Stimulated activated CD4-positive, alpha-beta T cell treated with anti-CD3 and anti-CD28 coated beads, Interleukin-12 subunit alpha, Interleukin-12 subunit beta, amount 100 ng/mL, for 24 hours (primary cell): ENCODE measurements around the gene ATP6V1C2.
A peak's percentile ranks its signal among the peaks of the same experiment; 100 is the strongest.
"Not testable (repeated sequence)": the region's sequence is repeated elsewhere in the genome, so short reads cannot be mapped to it uniquely, and the experiment has no call there.

Source experiments
- DNase-seq, 2 experiments: peaks; one replicate each; pipeline ENCODE4 v3.0.0-alpha.2; 2020; ENCODE audit warnings: low read depth in 2 of 2

Gene ATP6V1C2

DNA sequence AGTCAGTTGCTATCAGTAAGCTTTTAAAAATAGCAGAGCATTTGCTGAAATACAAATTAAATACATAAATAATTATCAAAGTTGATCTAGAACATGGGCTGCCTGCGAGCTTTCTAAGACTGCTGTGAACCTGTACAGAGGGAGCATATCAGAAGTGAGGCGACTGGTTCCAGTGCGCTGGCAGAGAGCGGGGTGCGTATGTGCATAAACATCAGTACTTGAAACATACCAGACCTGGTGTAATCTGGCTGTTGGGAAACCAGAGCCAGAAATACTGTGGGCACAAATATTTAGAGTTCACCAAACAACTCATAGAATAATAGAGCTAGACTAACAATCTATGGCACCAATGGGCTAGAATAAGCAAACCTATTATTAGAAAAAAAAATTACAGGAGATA lies 63.8 kb downstream of the ATP6V1C2 start:
- DNase-seq: no peak

DNA sequence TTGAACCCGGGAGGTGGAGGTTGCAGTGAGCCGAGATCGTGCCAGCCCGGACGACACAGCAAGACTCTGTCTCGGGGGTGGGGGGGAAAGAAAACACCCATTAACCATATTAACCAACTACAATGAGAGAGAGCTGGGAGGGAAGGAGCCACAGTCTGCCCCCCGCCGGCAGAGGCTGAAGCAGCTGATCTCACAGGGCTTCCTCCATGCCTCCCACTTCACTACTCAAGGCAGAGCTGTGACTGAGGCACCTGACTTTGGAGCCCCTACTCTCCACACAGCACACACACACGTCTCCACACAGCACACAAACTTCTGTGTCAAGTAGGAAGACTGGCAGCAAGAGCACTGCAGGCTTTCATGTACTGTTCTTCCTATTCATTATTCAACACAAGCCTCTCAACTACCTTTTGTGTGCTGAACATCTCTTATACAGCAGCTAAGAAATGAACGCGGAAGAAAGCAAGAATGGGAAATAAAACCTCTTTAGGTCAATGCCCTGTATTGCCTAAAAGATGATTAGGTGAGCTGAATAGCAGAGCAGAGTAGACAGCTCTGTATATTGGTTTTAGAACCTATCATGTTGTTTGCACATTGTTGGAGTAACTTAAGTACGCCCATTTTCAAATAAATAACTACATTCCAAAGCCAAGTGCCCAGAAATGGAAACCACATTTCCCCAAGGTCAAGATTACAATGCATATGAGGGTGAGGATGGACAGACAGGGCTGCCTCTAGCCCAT lies 65.0 kb downstream of the ATP6V1C2 start:
- no peak for DNase-seq

DNA sequence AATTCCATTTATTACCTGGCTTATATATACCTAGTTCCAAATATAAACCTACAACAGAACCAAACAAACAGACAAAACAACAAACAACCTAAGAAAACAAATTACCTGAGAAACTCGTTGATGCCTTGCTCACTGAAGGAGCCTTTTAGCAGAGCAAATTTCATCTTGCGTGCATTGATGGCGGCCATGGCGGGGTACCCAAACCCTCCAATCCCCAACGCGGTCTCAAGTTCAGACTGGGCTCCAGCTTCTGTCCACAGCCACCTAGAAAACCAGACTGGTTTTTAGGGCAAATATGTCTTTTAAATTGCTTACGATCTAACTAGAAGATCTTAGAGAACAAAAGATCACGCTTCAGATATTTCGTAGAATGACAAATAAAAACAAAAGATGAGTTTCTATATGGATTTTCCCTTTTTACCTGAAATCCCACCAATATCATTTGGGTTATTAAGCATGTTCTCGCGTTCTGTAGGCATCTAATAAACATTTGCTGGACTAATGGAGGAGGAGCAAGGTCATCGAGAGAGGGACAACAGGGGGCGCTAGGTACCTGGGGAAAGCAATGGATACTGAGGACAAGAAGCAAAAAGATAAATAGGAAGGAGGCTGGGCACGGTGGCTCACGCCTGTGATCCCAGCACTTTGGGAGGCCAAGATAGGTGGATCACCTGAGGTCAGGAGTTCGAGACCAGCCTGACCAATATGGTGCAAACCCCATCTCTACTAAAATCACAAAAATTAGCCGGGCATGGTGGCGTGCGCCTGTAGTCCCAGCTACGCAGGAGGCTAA lies 65.9 kb downstream of the ATP6V1C2 start:
- peak in 1 of 2 experiments; percentile 37 for DNase-seq

DNA sequence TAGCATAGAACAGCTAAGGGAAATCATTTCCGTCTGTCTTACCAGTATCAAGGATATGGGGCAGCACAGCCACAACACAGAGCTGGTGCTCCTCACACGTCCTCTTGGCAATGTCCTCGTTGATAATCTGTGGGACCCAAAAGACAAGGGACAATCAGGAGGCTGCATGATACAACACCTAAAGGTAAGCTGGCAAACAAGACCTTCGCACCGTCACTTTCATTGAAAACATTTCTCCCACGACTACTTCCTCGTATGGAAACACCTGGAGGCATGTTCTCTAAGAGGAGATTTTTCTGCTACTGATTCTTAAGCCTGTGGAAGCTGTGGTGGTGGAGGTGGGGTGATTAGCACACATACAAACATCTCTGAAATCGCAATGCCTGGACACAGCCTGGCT lies 67.4 kb downstream of the ATP6V1C2 start:
- DNase-seq: no peak

DNA sequence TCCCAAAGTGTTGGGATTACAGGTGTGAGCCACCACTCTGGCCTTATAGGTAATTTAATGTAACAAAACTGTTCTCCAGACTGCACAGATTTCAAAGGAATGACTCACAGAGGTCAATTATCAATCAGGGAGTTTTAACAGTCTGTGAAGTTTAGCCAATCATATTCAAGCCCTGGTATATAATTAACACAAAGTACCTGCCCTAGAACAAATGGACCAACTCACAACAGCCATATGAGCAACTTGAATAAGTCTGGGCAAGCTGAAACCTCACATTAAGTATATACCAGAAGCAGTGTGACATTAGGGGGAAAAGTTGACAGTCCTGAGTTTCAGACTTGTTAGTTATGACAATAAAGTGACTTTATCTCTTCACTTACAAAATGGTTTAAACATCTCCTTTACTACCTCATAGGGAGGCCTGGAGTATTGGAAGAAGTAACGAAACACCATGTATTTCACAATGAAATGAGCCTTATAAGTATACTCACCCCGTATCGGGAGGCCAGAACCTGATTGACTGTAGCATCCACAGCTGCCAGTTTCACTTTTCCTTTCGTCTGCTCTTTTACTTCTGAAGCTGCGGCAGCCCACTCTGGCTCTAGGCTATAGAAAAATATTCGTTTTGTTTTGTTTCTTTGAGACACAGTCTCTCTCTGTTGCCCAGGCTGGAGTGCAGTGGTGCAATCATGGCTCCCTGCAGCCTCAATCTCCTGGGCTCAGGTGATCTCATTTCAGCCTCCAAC lies 69.0 kb downstream of the ATP6V1C2 start:
- DNase-seq: no peak

DNA sequence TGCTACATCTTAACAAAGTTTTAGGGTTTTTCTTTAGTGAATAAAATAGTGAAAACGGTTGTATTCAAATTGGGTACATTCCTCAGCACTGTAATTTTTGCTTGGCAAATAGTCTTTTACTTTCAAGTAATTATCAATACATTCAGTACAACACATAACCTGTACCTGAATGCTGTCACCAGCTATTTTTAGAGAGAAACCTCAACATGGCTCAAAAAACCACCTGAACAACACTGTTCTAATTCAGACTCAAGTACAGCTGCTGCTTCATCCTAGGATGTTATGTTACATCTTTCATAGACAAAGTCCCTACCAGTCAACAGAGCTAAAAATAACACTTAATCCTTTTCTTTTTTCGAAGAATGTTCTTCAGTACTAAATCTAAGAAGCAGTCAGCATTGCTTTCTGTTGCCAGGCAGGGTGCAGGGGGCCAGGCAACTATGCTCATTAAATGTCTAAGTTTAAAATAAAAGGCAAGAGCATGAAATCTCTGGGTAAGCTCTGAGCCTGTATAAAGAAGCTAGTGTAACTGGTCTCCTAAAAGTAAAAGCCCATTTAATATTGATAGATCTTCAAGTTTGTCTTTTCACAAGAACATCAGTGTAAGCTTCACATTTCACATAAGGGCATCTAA lies 70.7 kb downstream of the ATP6V1C2 start:
- DNase-seq: no peak

DNA sequence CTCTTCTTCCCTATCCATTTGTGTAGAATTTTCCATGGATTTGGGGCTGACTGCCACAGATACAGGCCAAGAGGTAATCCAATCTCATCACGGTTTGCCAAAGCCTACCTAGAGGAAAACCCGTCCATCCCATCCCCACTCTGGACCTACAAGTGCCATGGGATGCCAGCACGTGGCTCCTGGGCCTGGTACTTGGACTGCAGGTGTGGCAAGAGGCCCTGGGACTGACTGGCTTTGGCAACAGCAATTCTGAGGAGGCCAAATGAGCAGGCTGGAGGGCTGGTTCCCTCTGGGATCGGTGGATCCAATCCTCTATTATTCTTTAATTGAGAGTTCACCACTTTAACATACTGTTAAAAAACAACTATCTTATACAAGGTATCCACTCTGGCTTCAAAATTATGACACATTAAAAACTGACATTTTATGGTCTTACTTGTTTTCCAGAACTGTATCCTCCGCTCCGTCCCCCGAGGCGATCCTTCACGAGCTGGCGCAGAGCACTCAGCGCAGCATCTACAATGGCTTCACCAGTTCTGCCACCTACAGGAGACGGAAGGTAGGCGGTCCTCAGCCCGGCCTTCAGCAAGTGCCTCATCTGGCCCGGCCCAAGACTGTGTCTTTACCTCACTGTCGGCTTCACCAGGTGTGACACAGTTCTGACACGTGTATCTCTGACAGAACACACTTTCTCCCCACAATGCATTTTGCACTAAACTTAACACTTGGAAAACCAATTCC lies 71.4 kb downstream of the ATP6V1C2 start:
- DNase-seq: no peak

DNA sequence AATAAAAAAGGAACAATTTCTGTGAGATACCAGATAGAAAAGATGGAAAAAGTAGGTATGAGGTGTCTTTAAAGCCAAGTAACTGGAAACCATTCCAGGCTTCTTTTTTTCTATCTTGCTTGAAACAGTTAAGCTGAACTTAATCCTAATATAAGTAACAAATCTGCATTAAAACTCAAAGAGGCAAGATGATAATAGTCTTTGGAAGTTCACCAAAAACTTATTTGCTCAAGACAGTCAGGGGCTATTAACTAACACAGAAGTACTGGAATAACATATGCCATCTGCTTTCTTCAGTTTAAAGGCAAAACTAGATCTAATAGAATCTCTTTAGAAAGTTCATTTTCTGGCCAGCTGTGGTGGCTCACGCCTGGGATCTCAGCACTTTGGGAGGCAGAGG lies 72.4 kb downstream of the ATP6V1C2 start:
- no peak for DNase-seq

DNA sequence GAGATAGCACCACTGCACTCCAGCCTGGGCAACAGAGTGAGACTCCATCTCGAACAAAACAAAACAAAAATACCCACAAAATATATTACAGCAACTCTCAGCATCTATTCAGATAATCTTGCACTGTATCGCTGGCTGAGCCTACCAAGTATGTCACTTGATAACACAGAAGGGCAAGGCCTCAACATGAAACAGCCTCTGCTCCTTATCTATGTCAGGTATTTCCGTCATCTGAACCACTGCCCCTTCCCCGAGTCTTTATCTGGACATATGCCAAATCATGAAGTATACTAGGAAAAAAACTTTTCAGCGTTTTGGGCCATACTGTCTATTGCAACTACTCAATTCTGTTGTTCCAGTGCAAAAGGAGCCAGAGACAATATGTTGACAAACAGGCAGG lies 73.4 kb downstream of the ATP6V1C2 start:
- no peak for DNase-seq

DNA sequence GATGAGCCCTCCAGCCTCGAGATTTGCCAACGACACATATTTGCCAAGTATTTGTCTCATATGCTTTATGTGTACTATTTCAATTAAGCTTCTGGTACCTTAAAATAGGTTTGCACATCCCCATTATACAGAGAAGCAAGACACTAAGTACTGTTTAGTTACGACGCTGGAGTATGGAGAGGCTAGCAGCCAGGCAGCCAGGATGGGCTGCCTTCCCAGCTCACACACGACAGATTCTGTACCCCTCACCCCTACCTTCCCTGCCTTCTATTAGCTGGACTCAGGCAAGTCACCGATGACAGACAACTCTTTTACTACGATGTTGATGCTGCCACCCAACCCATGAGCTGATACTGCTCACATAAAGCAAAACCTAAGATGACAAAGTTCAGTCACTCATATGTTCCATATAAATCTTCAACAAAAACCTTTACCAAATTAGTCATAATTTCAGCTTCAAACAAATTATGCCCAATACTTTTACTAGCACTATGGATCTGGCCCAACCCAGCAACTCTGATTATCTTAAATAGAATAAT lies 74.1 kb downstream of the ATP6V1C2 start:
- DNase-seq: no peak

DNA sequence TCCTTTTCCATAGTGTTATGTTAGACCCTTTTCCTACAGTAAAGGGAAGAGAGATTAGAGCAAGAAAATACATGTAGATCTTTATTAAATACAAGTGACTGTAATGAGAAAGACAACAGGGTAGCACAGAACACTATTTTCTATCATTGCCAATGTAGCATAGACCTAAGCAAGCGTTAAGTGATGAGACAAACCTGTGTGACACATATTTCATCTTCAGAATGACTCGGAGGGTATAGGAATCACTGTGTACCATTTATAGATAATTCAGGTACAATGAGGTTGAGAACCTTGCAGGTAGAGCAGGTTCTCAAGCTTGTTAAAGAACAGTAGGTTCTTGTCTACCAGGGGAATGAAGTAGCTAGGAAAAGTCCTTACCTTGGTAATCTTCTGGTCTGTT lies 75.3 kb downstream of the ATP6V1C2 start:
- no peak for DNase-seq

DNA sequence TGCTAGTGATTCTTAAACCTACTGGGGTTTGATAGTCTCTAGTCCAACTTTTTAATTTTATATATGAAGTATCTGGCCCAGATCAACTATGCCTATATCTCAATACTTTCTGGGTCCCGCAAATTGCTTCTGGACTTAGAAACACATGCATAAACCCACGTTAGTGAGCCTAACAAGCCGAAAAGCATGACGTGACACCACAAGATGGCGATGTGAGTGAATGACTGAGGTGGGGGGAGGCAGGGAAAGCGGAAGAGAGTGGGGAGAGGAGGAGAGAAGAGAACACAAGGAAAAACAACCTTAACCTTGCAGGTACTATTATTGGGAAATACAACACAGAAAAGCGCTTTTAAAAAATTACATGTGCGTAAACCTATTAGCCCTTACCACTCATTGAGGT lies 77.4 kb downstream of the ATP6V1C2 start:
- no peak for DNase-seq

DNA sequence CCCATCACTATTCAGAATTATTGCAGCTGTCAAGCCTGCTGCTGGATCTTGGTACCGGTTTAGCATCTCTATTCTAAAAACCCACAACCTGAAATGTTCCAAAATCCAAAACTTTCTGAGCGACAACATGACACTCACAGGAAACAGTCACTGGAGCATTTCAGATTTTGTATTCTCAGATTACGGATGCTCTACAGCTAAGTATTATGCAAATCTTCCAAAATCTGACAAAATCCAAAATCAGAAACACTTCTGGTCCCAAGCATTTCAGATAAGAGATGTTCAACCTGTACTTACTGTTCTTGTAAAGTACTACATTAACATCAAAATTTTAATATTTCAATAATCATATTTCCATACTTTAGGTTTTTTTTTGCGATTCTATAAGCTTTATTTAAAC lies 78.7 kb downstream of the ATP6V1C2 start:
- DNase-seq: no peak

DNA sequence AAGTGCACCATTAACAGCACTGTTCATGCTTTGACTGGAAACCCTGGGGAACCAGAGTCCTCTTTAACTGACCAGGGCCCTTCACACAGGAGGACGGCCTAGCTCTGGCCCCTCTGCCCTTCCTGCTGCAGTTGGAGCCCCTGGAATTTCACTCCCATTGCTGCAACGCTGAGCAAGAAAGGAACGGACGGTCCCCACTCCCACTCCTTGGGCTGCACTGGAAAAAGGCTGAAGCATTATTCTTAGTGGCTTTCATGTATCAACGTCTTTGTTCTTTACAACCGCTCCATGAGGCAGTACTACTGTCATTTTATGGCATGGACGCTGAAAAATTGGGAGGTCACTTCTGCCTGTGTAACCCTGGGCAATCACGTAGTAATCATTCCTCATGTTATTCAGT lies 81.2 kb downstream of the ATP6V1C2 start:
- no peak for DNase-seq

DNA sequence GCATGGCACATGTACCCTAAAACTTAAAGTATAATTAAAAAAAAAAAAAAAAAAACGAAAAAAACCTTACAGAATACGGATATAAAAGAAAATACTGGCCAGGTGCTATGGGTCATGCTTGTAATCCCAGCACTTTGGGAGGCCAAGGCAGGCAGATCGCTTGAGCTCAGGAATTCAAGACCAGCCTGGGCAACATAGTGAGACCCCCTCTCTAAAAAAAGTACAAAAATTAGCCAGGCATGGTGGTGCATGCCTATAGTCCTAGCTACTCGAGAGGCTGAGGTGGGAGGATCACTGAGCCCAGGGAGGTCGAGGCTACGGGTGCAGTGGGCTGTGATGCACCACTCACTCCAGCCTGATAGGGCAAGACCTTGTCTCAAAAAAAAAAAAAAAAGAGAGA lies 84.6 kb downstream of the ATP6V1C2 start:
- DNase-seq: not testable (repeated sequence)

DNA sequence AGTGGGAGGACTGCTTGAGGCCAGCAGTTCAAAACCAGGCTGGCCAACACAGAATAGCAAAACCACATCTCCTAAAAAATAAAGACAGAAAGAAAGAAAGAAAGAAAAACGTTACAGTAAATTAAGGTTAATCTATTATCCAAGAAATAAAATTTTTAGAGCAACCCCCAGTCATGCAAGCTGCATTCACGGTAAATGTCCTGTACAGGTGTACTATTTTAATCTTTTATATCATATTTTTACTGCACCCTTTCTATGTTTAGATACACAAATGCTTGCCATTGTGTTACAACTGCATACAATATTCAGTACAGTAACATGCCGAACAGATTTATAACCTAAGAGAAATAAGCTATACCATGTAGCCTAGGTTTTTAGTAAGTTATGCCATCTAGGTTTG lies 85.1 kb downstream of the ATP6V1C2 start:
- no peak for DNase-seq

DNA sequence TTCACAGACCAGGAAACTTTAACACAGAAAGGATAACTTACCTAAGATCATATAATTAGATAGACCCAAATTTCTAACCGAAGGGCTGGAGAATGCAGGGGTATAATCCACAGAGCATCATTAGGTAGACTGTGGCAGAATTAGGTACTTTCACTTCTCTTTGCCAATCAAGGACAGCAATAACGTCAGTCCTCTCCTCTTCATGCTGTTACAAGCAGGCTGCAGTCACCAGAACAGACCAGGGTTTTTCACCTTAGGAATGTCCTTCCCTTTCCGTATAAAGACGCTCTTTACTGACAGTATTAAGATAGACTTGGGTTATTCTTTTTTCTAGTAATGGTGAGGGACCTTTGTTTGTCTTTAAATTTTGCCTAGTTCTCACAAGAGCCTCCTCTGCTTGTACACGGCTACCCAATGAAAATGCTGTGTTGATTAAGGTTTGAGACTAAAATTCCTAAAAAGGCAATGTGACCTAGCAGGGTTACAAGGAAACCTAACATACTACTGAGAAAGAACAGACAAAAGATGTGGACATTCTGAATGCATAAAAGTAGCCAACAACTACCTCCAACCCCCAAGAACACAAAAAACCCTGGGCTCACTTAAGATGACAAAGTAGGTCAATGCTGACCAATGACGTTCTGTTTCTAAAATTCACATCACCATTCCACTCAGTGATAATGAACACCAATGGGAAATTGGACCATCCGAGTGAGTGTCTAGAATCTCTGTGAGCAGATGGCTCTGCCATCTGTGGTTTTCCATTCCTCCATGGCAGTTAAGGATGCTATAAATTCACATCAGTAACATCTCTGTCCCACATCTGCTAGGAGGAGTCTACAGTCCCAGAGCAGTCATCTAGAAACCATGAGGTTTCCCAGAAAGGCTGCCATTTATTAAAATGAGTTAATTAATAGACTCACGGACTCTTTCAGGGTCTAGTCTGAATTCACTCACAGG lies 89.1 kb downstream of the ATP6V1C2 start:
- DNase-seq: no peak

DNA sequence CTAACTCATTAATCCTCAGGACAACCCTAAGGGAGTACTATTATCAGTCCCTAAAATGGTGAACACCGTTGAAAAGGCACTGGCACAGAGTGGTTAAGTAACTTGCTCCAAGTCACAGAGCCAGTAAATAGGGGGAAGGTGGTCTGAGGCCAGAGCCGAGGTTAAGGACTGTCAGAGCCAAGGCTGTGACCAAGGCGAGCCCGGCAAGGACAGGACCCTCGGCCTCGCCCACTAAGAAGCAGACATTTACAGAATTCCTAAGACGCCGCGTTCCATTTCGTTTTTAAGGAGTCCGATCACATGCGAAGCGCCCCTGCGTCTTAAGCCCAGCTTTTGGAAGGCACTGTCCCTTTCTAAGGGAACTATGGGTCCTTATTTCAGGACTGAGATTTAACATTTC lies 90.1 kb downstream of the ATP6V1C2 start:
- DNase-seq: no peak

DNA sequence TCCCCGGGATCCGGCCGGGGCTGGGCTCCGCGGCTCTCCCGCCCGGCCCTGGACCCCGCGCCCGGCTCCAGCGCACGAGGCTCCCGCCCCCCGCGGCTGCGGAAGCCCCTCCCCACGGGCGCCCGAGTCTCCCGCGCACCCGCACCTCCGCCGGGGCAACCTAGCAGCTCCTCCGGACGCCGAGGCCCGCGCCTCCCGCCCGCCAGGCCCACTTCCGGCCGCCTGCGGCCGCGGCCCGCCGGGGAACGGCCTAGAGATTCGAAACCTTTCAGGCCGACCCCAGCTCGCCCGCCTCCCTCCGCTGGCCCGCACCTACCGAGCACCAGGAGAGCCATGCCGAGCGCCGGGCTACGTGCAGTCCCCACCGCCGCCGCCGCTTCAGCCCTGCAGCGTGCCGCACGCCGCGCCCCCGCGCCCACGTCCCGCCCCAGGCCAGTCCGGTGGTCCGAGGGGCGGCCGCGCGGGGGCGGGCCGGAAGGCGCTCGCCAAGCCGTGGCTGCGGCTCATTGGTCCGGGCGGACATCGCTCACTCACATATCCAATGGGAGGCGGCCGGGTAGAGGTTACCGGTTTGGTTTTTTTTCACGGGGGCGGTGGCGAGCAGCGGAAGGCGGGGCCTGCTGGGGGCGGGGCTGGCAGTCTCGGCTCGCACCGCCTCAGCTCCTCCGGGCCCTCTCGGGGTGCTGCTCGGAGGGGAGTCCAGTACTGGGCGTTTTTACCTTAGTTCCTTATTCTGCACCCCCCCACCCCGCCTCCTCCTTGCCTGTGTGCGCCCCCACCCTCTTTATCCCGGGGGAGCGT lies 91.1 kb downstream of the ATP6V1C2 start, which contains the start of gene PDIA6:
Gene PDIA6, minus strand, starts transcription at position 424 of the 801 bp plus-strand sequence. Its CDS starts 89 bp downstream, at position 335.
- peak; percentile 89 to 95 for DNase-seq
